Esophagus muscularis mucosa (tissue), 4 donors: ENCODE data around the gene UVRAG. TPM values are rescaled to one million over a fixed set of nuclear protein-coding genes. Genes with fewer than 3 reads are reported as not detected.

Source experiments
- DNase-seq: peaks from one replicate; pipeline ENCODE4 v3.0.0-alpha.2; 2017; ENCODE audit errors: extremely low spot score
- H3K27ac ChIP-seq, 4 donors: fragments of 200-600 bp; sonication (generic); replicated peaks in 1 of 4; 1 replicate in 3 of 4; 2 replicates in 1 of 4; pipeline ENCODE4 v1.5.1; 2016 to 2019; ENCODE audit warnings: mild to moderate bottlenecking in 1 of 4
- H3K27me3 ChIP-seq, 4 donors: fragments of 200-600 bp; sonication (generic); one replicate each; pipeline versions ENCODE4 v1.5.1 to v1.6.0; 2016 to 2019
- H3K36me3 ChIP-seq, 4 donors: fragments of 200-600 bp; sonication (generic); one replicate each; pipeline ENCODE4 v1.5.1; 2016 to 2019
- H3K4me1 ChIP-seq, 4 donors: fragments of 200-600 bp; sonication (generic); one replicate each; pipeline ENCODE4 v1.5.1; 2016 to 2019
- H3K4me3 ChIP-seq, 4 donors: fragments of 200-600 bp; sonication (generic); 1 replicate in 2 of 4; 2 replicates in 2 of 4; pipeline ENCODE4 v1.5.1; 2016 to 2019; ENCODE audit warnings: mild to moderate bottlenecking in 4 of 4, moderate library complexity in 1 of 4
- H3K9me3 ChIP-seq, 4 donors: fragments of 200-600 bp; sonication (generic); 1 replicate in 3 of 4; 2 replicates in 1 of 4; pipeline ENCODE4 v1.5.1; 2016 to 2019
- CTCF ChIP-seq, 3 experiments: fragments of 200-600 bp in 2 of 3; fragments of 450-650 bp in 1 of 3; sonication (generic) in 2 of 3; IDR thresholded peaks; one replicate each; pipeline ENCODE4 v1.5.1; 2017 to 2019; ENCODE audit warnings: antibody characterized with exemption in 3 of 3, mild to moderate bottlenecking in 2 of 3, moderate library complexity in 1 of 3
- EP300 ChIP-seq: sonication (generic); formaldehyde crosslinking; IDR thresholded peaks from one replicate; pipeline ENCODE4 v1.6.1; 2017; ENCODE audit warnings: antibody characterized with exemption
- POLR2A ChIP-seq: fragments of 450-650 bp; IDR thresholded peaks from one replicate; pipeline ENCODE4 v1.6.1; 2017; ENCODE audit warnings: antibody characterized with exemption, moderate library complexity, mild to moderate bottlenecking, low read depth
- POLR2AphosphoS5 ChIP-seq, 2 donors: sonication (generic); formaldehyde crosslinking; IDR thresholded peaks; one replicate each; pipeline ENCODE4 v1.6.1; 2017; ENCODE audit warnings: antibody characterized with exemption in 2 of 2
- WGBS: methylation state at CpG from one replicate; pipeline ENCODE4 v1.1.5; 2018; 5-methylcytosine and 5-hydroxymethylcytosine counted together
- intact Hi-C: fragments of 100-400 bp; cut with DNase I; formaldehyde crosslinking; loops from one replicate; pipeline ENCODE4 v1.15.1; 2023
- total RNA-seq, 4 donors: library from RNA; depleted of rRNA; stranded (reverse); fragments of >200 nt; gene quantifications; one replicate each; pipeline versions ENCODE4 v1.1.0 to v1.2.1, GENCODE V29; 2016

The UVRAG gene
- total RNA-seq, 4 donors from 2014 or later, result 30.6 to 37.4 (median 34.7) TPM

- Histone ChIP-seq H3K4me3 (no peak overlapping the region), H3K27ac (no peak overlapping the region), H3K36me3 (peaks cover 14 to 36% (median 21%) of the 10 kb centered on the region in 4 donors), H3K9me3 (no peaks in the 10 kb centered on the region), H3K27me3 (no peaks in the 10 kb centered on the region), H3K4me1 (no peaks in the 10 kb centered on the region)
- 92% methylated on average over 6 of the region's 6 CpGs for WGBS
- DNase-seq, result no peak
- TF ChIP-seq EP300, result no peak
- TF ChIP-seq POLR2A, result no peak
- TF ChIP-seq POLR2AphosphoS5 (IDR thresholded peaks at IDR 0.05), result no peak
- TF ChIP-seq CTCF (IDR thresholded peaks at IDR 0.05), result no peak
- intact Hi-C loops, result no loop called here
These were observed 247.7 kb downstream of the UVRAG start for GRCh38 chr11:76062733-76063132.

GRCh38 chr11:76064192-76064591 is 249.2 kb downstream of the UVRAG start:
- no peak for DNase-seq
- Histone ChIP-seq H3K4me3 (no peak overlapping the region), H3K9me3 (no peaks in the 10 kb centered on the region), H3K27ac (no peak overlapping the region), H3K36me3 (peaks cover 14 to 41% (median 21%) of the 10 kb centered on the region in 4 donors), H3K4me1 (no peaks in the 10 kb centered on the region), H3K27me3 (no peaks in the 10 kb centered on the region)
- 90% methylated on average over 3 of the region's 3 CpGs for WGBS
- TF ChIP-seq POLR2A (no peak), CTCF (IDR thresholded peaks at IDR 0.05) (no peak), POLR2AphosphoS5 (IDR thresholded peaks at IDR 0.05) (no peak), EP300 (no peak)
- intact Hi-C loops, result no loop called here

DNA sequence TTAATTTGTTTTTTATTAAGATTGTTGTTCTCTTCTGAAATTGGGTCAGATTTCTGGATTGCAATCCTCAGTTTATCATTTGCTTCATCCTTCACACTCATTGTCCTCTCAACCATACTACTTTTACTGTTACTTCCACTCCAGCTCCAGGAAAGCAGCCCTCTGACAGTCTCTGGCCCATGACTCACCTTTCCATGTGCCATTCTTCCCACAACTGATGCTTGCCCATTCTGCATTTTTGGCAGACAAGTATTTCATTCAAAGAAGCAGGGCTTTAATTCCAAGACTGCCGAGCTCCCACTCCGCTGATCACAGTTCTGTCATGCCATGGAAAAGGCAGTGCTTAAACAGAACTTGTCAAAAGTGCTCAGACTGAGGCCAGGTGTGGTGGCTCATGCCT is 252.1 kb downstream of the UVRAG start:
- TF ChIP-seq POLR2AphosphoS5 (IDR thresholded peaks at IDR 0.05) (no peak), CTCF (IDR thresholded peaks at IDR 0.05) (no peak), POLR2A (no peak), EP300 (no peak)
- WGBS, result 100% methylated on average over 2 of the region's 2 CpGs
- no peaks in the 10 kb centered on the region for H3K4me1 ChIP-seq

GRCh38 chr11:76069001-76069400 is 254.0 kb downstream of the UVRAG start:
- H3K27me3 ChIP-seq, result no peaks in the 10 kb centered on the region
- H3K4me1 ChIP-seq, result peaks cover 5 to 14% (median 7%) of the 10 kb centered on the region in 4 donors
- H3K27ac ChIP-seq, result no peak overlapping the region
- no peak for DNase-seq
- H3K36me3 ChIP-seq, result peaks cover 14 to 24% (median 19%) of the 10 kb centered on the region in 4 donors
- H3K4me3 ChIP-seq, result no peak overlapping the region
- H3K9me3 ChIP-seq, result no peaks in the 10 kb centered on the region
- intact Hi-C loops, result no loop called here
- no peak for TF ChIP-seq POLR2A
- no peak for TF ChIP-seq CTCF (IDR thresholded peaks at IDR 0.05)
- TF ChIP-seq EP300, result no peak
- no peak for TF ChIP-seq POLR2AphosphoS5 (IDR thresholded peaks at IDR 0.05)

More for the DNA sequence above, 252.1 kb downstream of the UVRAG start:
- H3K9me3 ChIP-seq, result no peaks in the 10 kb centered on the region
- no peak overlapping the region for H3K27ac ChIP-seq
- H3K4me3 ChIP-seq, result no peak overlapping the region
- H3K36me3 ChIP-seq, result peaks cover 14 to 27% (median 19%) of the 10 kb centered on the region in 4 donors
- intact Hi-C loops, result no loop called here
- no peak for DNase-seq
- H3K27me3 ChIP-seq, result no peaks in the 10 kb centered on the region

DNA sequence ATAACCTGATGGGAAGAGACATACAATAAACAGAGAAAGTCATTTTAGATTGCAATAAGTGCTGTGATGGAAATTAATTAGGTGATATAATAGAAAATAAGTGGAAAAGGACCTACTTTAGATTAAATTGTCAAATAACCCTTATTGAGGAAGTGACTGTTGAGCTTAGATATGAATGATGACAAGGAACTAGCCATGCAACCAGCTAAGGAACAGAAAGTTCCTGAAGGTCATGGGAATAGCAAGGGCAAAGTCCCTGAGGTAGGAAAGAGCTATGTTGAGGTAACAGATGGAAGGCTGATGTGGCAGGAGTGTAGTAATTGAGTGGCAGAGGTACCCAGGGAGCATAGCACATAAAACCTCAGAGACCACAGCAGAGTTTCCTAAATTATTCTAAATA is 256.1 kb downstream of the UVRAG start:
- no peaks in the 10 kb centered on the region for H3K9me3 ChIP-seq
- intact Hi-C loops, result no loop called here
- no peak overlapping the region for H3K27ac ChIP-seq
- H3K4me1 ChIP-seq, result peaks cover 14 to 29% (median 18%) of the 10 kb centered on the region in 4 donors
- H3K36me3 ChIP-seq, result peaks cover 12 to 22% (median 14%) of the 10 kb centered on the region in 4 donors
- no peak overlapping the region for H3K4me3 ChIP-seq
- no peak for TF ChIP-seq EP300
- TF ChIP-seq POLR2A, result no peak
- TF ChIP-seq CTCF (IDR thresholded peaks at IDR 0.05), result no peak
- no peak for TF ChIP-seq POLR2AphosphoS5 (IDR thresholded peaks at IDR 0.05)
- DNase-seq, result no peak
- no peaks in the 10 kb centered on the region for H3K27me3 ChIP-seq
